Heart left ventricle (tissue), 16 donors: Measurements from ENCODE around the gene CTSF. TPM values are rescaled to one million over a fixed set of nuclear protein-coding genes. Genes with fewer than 3 reads are reported as not detected.
"Not testable (repeated sequence)": the region's sequence is repeated elsewhere in the genome, so short reads cannot be mapped to it uniquely, and the experiment has no call there.

Source experiments
- ATAC-seq, 4 donors: fragments of 200-7000 bp; cut with Tn5 transposase; one replicate each; pipeline ENCODE4 v1.9.1; 2020 to 2022; ENCODE audit warnings: moderate library complexity in 4 of 4, mild to moderate bottlenecking in 3 of 4, moderate number of reproducible peaks in 1 of 4
- DNase-seq, 5 donors: peaks; one replicate each; pipeline ENCODE4 v3.0.0-alpha.2; 2020
- H3K27ac ChIP-seq, 12 donors: fragments of 200-600 bp; sonication (generic) in 4 of 12; one replicate each; pipeline versions ENCODE4 v1.5.0 to v1.8.0; 2016 to 2022; ENCODE audit warnings: mild to moderate bottlenecking in 2 of 12
- H3K27me3 ChIP-seq, 9 donors: fragments of 200-600 bp; sonication (generic) in 2 of 9; one replicate each; pipeline versions ENCODE4 v1.5.1 to v1.8.0; 2016 to 2022; ENCODE audit warnings: mild to moderate bottlenecking in 3 of 9
- H3K36me3 ChIP-seq, 9 donors: fragments of 200-600 bp; sonication (generic) in 2 of 9; one replicate each; pipeline versions ENCODE4 v1.5.0 to v1.8.0; 2018 to 2022; ENCODE audit warnings: mild to moderate bottlenecking in 2 of 9
- H3K4me1 ChIP-seq, 12 donors: fragments of 200-600 bp; sonication (generic) in 4 of 12; one replicate each; pipeline versions ENCODE4 v1.5.0 to v1.8.0; 2016 to 2022; ENCODE audit warnings: mild to moderate bottlenecking in 3 of 12
- H3K4me3 ChIP-seq, 12 donors: fragments of 200-600 bp; sonication (generic) in 4 of 12; one replicate each; pipeline versions ENCODE4 v1.5.0 to v1.8.0; 2017 to 2022; ENCODE audit warnings: mild to moderate bottlenecking in 9 of 12, moderate library complexity in 4 of 12
- H3K9me3 ChIP-seq, 12 donors: fragments of 200-600 bp; sonication (generic) in 4 of 12; one replicate each; pipeline versions ENCODE4 v1.5.0 to v1.8.0; 2016 to 2022; ENCODE audit warnings: mild to moderate bottlenecking in 1 of 12
- POLR2A ChIP-seq, 2 donors: fragments of 450-650 bp; IDR thresholded peaks; one replicate each; pipeline ENCODE4 v1.6.1; 2017; ENCODE audit warnings: antibody characterized with exemption in 2 of 2, mild to moderate bottlenecking in 2 of 2, moderate library complexity in 2 of 2
- WGBS, 4 donors: extraction: QIAGEN DNeasy Blood & Tissue Kit in 2 of 4; methylation state at CpG; one replicate each; pipeline versions ENCODE4 v1.1.5 to v1.1.7; 2013 to 2018; 5-methylcytosine and 5-hydroxymethylcytosine counted together
- intact Hi-C, 10 donors: fragments of 100-400 bp; cut with DNase I; formaldehyde crosslinking; loops; one replicate each; pipeline versions ENCODE4 v1.11.1 to v1.14.2; 2022
- polyA plus RNA-seq, 2 donors: library from polyadenylated mRNA; stranded (reverse); fragments of 200-250 nt; gene quantifications; one replicate each; pipeline ENCODE4 v1.2.3, GENCODE V29; 2013
- total RNA-seq, 9 donors: library from RNA; depleted of rRNA in 2 of 9; stranded (reverse); fragments of >200 nt in 2 of 9; fragmentation: NEBNext Ultra II Directional in 3 of 9; extraction: Animal tissue kit (Norgen Biotek cat#: 25700) in 3 of 9; gene quantifications; one replicate each; pipeline versions ENCODE4 v1.1.0 to v1.2.4, GENCODE V29; 2016 to 2023
- TF ChIP-seq, protein P1 (sequence below), 12 donors: fragments of 200-600 bp; sonication (generic) in 4 of 12; IDR thresholded peaks; one replicate each; pipeline versions ENCODE4 v1.5.0 to v1.8.0; 2018 to 2022; ENCODE audit warnings: antibody characterized with exemption in 12 of 12, mild to moderate bottlenecking in 5 of 12
- donor health status: ischemic (EF 13 %, LVEDD 7.1; RV severe dilation, severe dysfunction).
- donor health status: healthy with polysubstance abuse.
- donor health status: DM: no; HTN: yes; CAD: no.
- donor health status: DM: no; HTN: no; CAD: no.
- donor health status: ischemic (EF 25% LVEDD 6.9; RV normal size, moderate dysfunction).
- donor health status: ischemic (EF 25% LVEDD 5.7; RV mildly dilated, moderate dysfunction).
- donor health status: healthy.
- donor health status: DM: yes; HTN: yes; CAD: no.
- donor health status: ischemic (EF 35%, LVEDD 5.7; RV mildly dilated, moderate dysfunction).
- donor health status: nonischemic (EF 11% LVEDD 7.7; RV severe dilation, severe dysfunction).
- donor health status: DM: yes; HTN: yes; CAD: no.
- donor health status: PGD.
- donor health status: ischemic (EF 29% LVEDD 5.4; RV normal size, mild dysfunction).
- donor health status: nonischemic (EF 23%, LVEDD 6.1; RV moderate dilation, normal function).

Gene CTSF
- total and polyA plus RNA-seq, 11 donors, result 17.7 to 76.4 (median 50.7) TPM

DNA sequence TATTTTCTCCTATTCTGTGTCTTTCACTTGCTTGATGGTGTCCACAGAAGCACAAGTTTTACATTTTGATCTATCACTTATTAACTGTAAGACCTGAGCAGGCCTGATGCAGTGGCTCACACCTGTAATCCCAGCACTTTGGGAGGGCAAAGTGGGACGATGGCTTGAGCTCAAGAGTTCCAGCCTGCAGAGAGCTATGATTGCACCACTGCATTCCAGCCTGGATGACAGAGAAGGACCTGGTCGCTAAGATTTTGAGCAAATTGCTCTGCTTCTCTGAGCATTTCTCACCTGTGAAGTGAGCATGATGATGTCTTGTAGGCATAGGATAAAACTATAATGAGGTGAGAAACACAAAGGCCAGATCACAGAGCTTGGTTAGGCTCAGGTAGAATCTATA is 17.7 kb upstream of the CTSF start:
- Histone ChIP-seq H3K27me3 (no peaks in the 10 kb centered on the region), H3K27ac (no peak overlapping the region), H3K4me1 (no peaks in the 10 kb centered on the region), H3K36me3 (no peaks in the 10 kb centered on the region), H3K9me3 (peaks cover 0 to 9% (median 0%) of the 10 kb centered on the region in 12 donors), H3K4me3 (no peak overlapping the region)
- WGBS, 4 donors, result 54 to 73% (median 61%) methylated on average over 2 of the region's 2 CpGs
- no peak for TF ChIP-seq POLR2A (IDR thresholded peaks at IDR 0.05)
- TF ChIP-seq, protein P1, sequence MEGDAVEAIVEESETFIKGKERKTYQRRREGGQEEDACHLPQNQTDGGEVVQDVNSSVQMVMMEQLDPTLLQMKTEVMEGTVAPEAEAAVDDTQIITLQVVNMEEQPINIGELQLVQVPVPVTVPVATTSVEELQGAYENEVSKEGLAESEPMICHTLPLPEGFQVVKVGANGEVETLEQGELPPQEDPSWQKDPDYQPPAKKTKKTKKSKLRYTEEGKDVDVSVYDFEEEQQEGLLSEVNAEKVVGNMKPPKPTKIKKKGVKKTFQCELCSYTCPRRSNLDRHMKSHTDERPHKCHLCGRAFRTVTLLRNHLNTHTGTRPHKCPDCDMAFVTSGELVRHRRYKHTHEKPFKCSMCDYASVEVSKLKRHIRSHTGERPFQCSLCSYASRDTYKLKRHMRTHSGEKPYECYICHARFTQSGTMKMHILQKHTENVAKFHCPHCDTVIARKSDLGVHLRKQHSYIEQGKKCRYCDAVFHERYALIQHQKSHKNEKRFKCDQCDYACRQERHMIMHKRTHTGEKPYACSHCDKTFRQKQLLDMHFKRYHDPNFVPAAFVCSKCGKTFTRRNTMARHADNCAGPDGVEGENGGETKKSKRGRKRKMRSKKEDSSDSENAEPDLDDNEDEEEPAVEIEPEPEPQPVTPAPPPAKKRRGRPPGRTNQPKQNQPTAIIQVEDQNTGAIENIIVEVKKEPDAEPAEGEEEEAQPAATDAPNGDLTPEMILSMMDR (IDR thresholded peaks at IDR 0.05), result no peak
- intact Hi-C loops, result loop anchor here in 1 of 10 donors (10.0 kb wide), 1 partner anchor 249 kb away; no protein-coding TSS in a partner anchor
- no peak for ATAC-seq
- no peak for DNase-seq

DNA sequence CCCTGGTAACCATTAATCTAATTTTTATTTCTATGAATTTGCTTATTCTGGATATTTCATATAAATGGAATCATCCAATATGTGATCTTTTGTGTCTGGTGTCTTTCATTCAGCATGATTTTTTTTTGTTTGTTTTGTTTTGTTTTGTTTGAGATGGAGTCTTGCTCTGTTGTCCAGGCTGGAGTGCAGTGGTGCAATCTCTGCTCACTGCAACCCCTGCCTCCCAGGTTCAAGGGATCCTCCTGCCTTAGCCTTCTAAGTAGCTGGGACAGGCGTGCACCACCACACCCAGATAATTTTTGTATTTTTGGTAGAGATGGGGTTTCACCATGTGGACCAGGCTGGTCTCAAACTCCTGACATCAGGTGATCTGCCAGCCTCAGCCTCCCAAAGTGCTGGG is 17.0 kb upstream of the CTSF start:
- intact Hi-C loops, result loop anchor here in 1 of 10 donors (10.0 kb wide), 1 partner anchor 249 kb away; no protein-coding TSS in a partner anchor
- H3K27me3 ChIP-seq, ATAC-seq, H3K27ac ChIP-seq, H3K4me1 ChIP-seq, H3K4me3 ChIP-seq, DNase-seq, H3K9me3 ChIP-seq, H3K36me3 ChIP-seq: not testable (repeated sequence)
- 93 to 96% (median 94%) methylated on average over 1 of the region's 1 CpG for WGBS, 4 donors

DNA sequence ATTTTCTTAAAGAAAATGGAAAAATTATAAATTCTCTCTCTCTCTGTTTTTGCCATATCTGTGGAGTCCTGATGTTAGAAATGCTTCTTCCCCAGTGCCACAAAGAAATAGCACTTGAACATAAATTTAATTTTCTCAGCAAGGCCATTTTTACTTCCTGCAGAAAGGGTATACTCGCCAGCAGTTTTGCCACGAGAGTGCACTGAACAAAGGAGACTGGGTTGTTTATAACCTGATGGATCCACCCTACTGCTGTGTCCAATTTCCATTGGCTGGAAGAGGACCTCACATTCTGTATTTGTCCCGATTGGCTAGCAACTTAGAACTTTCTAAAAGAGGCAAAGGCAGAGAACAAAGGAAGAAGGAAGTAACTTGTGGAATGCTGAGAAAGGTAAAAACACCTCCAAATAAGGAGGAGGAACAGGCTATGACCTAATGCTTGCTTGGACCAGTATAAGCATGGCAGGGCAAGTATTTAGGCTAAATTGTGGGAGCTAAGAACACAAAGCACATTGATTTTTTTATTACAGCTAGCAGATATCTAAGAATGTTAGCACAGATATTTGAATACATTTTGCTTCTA is 14.2 kb upstream of the CTSF start:
- not testable (repeated sequence) for DNase-seq, H3K4me3 ChIP-seq, H3K27me3 ChIP-seq, H3K27ac ChIP-seq, H3K4me1 ChIP-seq, H3K36me3 ChIP-seq, H3K9me3 ChIP-seq, ATAC-seq
- 87 to 95% (median 88%) methylated on average over 3 of the region's 3 CpGs for WGBS, 4 donors
- intact Hi-C loops, result loop anchor here in 2 of 10 donors (5.0 to 10.0 kb wide), 2 partner anchors 175 to 252 kb away; no protein-coding TSS in a partner anchor

DNA sequence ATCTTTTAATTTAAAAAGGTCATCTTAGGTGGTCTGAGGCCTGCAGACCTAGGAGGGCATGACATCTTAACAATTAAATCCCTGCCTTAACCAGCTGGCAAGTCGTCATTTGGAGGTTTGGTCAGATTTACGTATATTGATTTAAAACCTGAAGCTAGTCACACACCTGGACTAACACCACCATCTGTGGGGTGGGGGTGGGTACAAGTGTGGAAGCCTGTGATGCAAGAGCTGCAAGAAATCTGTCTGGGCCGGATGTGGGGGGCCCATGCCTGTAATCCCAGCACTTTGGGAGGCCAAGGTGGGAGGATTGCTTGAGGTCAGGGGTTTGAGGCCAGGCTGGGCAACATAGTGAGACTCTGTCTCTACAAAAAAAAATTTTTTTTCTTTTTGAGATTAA is 12.9 kb upstream of the CTSF start:
- Histone ChIP-seq H3K27ac (no peak overlapping the region), H3K4me3 (no peak overlapping the region), H3K4me1 (peaks cover 0 to 8% (median 0%) of the 10 kb centered on the region in 12 donors), H3K9me3 (peaks cover 0 to 9% (median 0%) of the 10 kb centered on the region in 12 donors), H3K27me3 (no peaks in the 10 kb centered on the region), H3K36me3 (no peaks in the 10 kb centered on the region)
- ATAC-seq (no peak), DNase-seq (no peak)
- intact Hi-C loops, result loop anchor here in 3 of 10 donors (2.0 to 10.0 kb wide), 3 partner anchors 58 to 254 kb away; partner anchors contain the start of gene RBM4 (in 1 of the 3)
- 77 to 89% (median 83%) methylated on average over 3 of the region's 3 CpGs for WGBS, 4 donors
- TF ChIP-seq, protein P1 (IDR thresholded peaks at IDR 0.05), result no peak
- TF ChIP-seq POLR2A (IDR thresholded peaks at IDR 0.05), result no peak

DNA sequence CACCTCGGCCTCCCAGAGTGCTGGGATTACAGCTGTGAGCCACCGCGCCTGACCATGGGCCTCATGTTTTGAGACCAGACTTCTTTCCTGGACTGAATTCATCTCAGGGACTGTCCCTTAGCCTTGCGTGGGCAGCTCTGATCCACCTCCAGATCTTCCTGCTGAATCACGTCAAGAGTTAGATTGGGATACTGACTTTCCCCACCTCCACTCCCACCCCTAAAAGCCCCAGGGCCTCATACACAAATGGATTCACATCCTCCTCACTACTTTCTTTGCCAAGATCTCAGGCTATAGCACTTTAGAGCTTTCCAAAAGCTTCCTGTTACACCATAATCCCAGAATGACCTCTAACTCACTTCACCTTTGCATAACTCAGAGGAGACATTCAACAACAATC is 12.4 kb upstream of the CTSF start:
- Histone ChIP-seq H3K36me3 (no peaks in the 10 kb centered on the region), H3K27ac (no peak overlapping the region), H3K4me1 (peaks cover 0 to 8% (median 0%) of the 10 kb centered on the region in 12 donors), H3K4me3 (no peak overlapping the region), H3K27me3 (no peaks in the 10 kb centered on the region), H3K9me3 (peaks cover 0 to 9% (median 0%) of the 10 kb centered on the region in 12 donors)
- intact Hi-C loops, result loop anchor here in 3 of 10 donors (2.0 to 10.0 kb wide), 3 partner anchors 58 to 254 kb away; partner anchors contain the start of gene RBM4 (in 1 of the 3)
- DNase-seq (no peak), ATAC-seq (peak in 1 of 4 donors; percentile 45)
- TF ChIP-seq, protein P1 (IDR thresholded peaks at IDR 0.05), result no peak
- TF ChIP-seq POLR2A (IDR thresholded peaks at IDR 0.05), result no peak
- WGBS, 4 donors, result 54 to 65% (median 58%) methylated on average over 5 of the region's 5 CpGs
